H1 (cell line): ENCODE results near the gene ZNF317. TPM values are rescaled to one million over a fixed set of nuclear protein-coding genes. Genes with fewer than 3 reads are reported as not detected.

ENCODE experiments used
- CTCF ChIA-PET: fragments of 300-600 bp; sonication (Branson Sonifier 250); formaldehyde crosslinking; loops from one replicate; lab custom pipeline; 2021; ENCODE audit not compliant: partially characterized antibody; lab: Charles Lee
- POLR2A ChIA-PET: fragments of 300-600 bp; sonication (Branson Sonifier 250); formaldehyde crosslinking; loops from one replicate; lab custom pipeline; 2021; ENCODE audit warnings: inconsistent platforms; ENCODE audit not compliant: partially characterized antibody; lab: Charles Lee
- DNase-seq, 2 experiments: peaks; one replicate each; pipeline versions ENCODE4 v3.0.0 to v3.0.0-alpha.2; 2010 to 2022; ENCODE audit warnings: low spot score in 2 of 2, low read depth in 1 of 2, mixed read lengths in 1 of 2
- FAIRE-seq: peaks from 2 replicates; lab custom pipeline; 2011; peaks lifted over from hg19 to GRCh38; lab: Jason Lieb, UNC
- H2AFZ ChIP-seq: 2 replicates; pipeline ENCODE4 v1.8.1; 2012; ENCODE audit warnings: low read length, inconsistent platforms
- H2AK5ac ChIP-seq: 2 replicates; pipeline ENCODE4 v1.6.1; 2013; ENCODE audit warnings: low read depth, low read length
- H2BK120ac ChIP-seq: replicated peaks from 2 replicates; pipeline ENCODE3; 2013; ENCODE audit warnings: low read depth, low read length, inconsistent platforms
- H2BK12ac ChIP-seq: 2 replicates; pipeline ENCODE4 v1.6.1; 2013; ENCODE audit warnings: low read depth, low read length
- H2BK15ac ChIP-seq: 2 replicates; pipeline ENCODE4 v1.6.1; 2013; ENCODE audit warnings: low read length
- H2BK20ac ChIP-seq: 2 replicates; pipeline ENCODE4 v1.6.1; 2013; ENCODE audit warnings: low read length
- H2BK5ac ChIP-seq: 2 replicates; pipeline ENCODE4 v1.6.1; 2013; ENCODE audit warnings: low read depth, low read length
- H3K14ac ChIP-seq: 2 replicates; pipeline ENCODE4 v1.6.1; 2013; ENCODE audit warnings: inconsistent platforms; ENCODE audit not compliant: insufficient read length
- H3K18ac ChIP-seq: 2 replicates; pipeline ENCODE4 v1.6.1; 2013; ENCODE audit warnings: low read length; ENCODE audit errors: extremely low read depth
- H3K23ac ChIP-seq: 2 replicates; pipeline ENCODE4 v1.6.1; 2013; ENCODE audit warnings: inconsistent platforms; ENCODE audit not compliant: insufficient read length
- H3K23me2 ChIP-seq: 2 replicates; pipeline ENCODE4 v1.6.1; 2013; ENCODE audit warnings: low read depth, low read length
- H3K27ac ChIP-seq: 2 replicates; pipeline ENCODE4 v1.6.1; 2011; ENCODE audit warnings: low read depth, low read length, inconsistent platforms
- H3K27me3 ChIP-seq, 4 experiments: replicated peaks in 1 of 4; 1 replicate in 1 of 4; 2 replicates in 3 of 4; pipeline versions ENCODE4 v1.6.1 to v1.8.1; 2011 to 2013; ENCODE audit warnings: low read length in 3 of 4, mild to moderate bottlenecking in 3 of 4, inconsistent platforms in 2 of 4, mixed read lengths in 2 of 4, moderate library complexity in 1 of 4; ENCODE audit not compliant: control insufficient read depth in 3 of 4, insufficient read depth in 3 of 4; ENCODE audit errors: extremely low read depth in 1 of 4
- H3K36me3 ChIP-seq, 4 experiments: 2 replicates each; pipeline versions ENCODE4 v1.6.1 to v1.8.1; 2011 to 2013; ENCODE audit warnings: mild to moderate bottlenecking in 4 of 4, low read length in 3 of 4, moderate library complexity in 2 of 4, control low read depth in 1 of 4, inconsistent platforms in 1 of 4; ENCODE audit not compliant: insufficient read depth in 4 of 4, control insufficient read depth in 2 of 4
- H3K4ac ChIP-seq: replicated peaks from 2 replicates; pipeline ENCODE3; 2013; ENCODE audit warnings: low read length, low read depth, mixed read lengths, inconsistent platforms; ENCODE audit not compliant: insufficient read length
- H3K4me1 ChIP-seq, 4 experiments: replicated peaks in 1 of 4; 1 replicate in 1 of 4; 2 replicates in 3 of 4; pipeline versions ENCODE4 v1.6.1 to v1.8.1; 2011 to 2013; ENCODE audit warnings: low read length in 3 of 4, inconsistent platforms in 2 of 4, mixed read lengths in 1 of 4; ENCODE audit not compliant: insufficient read depth in 4 of 4, control insufficient read depth in 3 of 4
- H3K4me2 ChIP-seq, 2 experiments: 2 replicates each; pipeline versions ENCODE4 v1.6.1 to v1.8.1; 2011 to 2013; ENCODE audit warnings: low read depth in 2 of 2, low read length in 2 of 2, control low read depth in 1 of 2, inconsistent platforms in 1 of 2, mild to moderate bottlenecking in 1 of 2; ENCODE audit not compliant: insufficient read depth in 1 of 2
- H3K4me3 ChIP-seq, 4 experiments: fragments of 200-600, 300-600 bp in 1 of 4; sonication (generic), shearing (Covaris generic), sonication (Bioruptor Twin) in 1 of 4; 2 replicates each; pipeline versions ENCODE4 v1.5.1 to v1.8.1; 2011 to 2016; ENCODE audit warnings: low read length in 4 of 4, low read depth in 3 of 4, control low read depth in 2 of 4, inconsistent platforms in 2 of 4, mild to moderate bottlenecking in 2 of 4, mixed read lengths in 1 of 4, moderate library complexity in 1 of 4; ENCODE audit not compliant: insufficient read depth in 2 of 4; ENCODE audit errors: extremely low read depth in 1 of 4
- H3K56ac ChIP-seq: replicated peaks from 2 replicates; pipeline ENCODE3; 2013; ENCODE audit warnings: low read depth, mild to moderate bottlenecking, mixed read lengths, low read length, inconsistent platforms; ENCODE audit not compliant: insufficient read length
- H3K79me1 ChIP-seq: 2 replicates; pipeline ENCODE4 v1.6.1; 2013; ENCODE audit warnings: low read depth, low read length, control low read depth
- H3K79me2 ChIP-seq, 2 experiments: 2 replicates each; pipeline versions ENCODE4 v1.6.1 to v1.8.1; 2012 to 2013; ENCODE audit warnings: low read length in 2 of 2, mild to moderate bottlenecking in 2 of 2, inconsistent platforms in 1 of 2; ENCODE audit not compliant: insufficient read depth in 2 of 2, control insufficient read depth in 1 of 2
- H3K9ac ChIP-seq, 4 experiments: replicated peaks in 1 of 4; 1 replicate in 1 of 4; 2 replicates in 3 of 4; pipeline versions ENCODE4 v1.6.1 to v1.8.1; 2011 to 2013; ENCODE audit warnings: low read depth in 3 of 4, low read length in 3 of 4, control low read depth in 2 of 4, mild to moderate bottlenecking in 2 of 4, moderate library complexity in 2 of 4, inconsistent platforms in 1 of 4; ENCODE audit errors: extremely low read depth in 1 of 4
- H3K9me3 ChIP-seq, 2 experiments: 2 replicates each; pipeline versions ENCODE4 v1.6.1 to v1.8.1; 2012 to 2013; ENCODE audit warnings: mild to moderate bottlenecking in 2 of 2, moderate library complexity in 2 of 2, control low read depth in 1 of 2, inconsistent platforms in 1 of 2, low read depth in 1 of 2, low read length in 1 of 2, mixed read lengths in 1 of 2; ENCODE audit not compliant: insufficient read depth in 2 of 2
- H4K20me1 ChIP-seq, 2 experiments: replicated peaks in 1 of 2; 2 replicates each; pipeline versions ENCODE3 to v1.8.1; 2011 to 2013; ENCODE audit warnings: inconsistent platforms in 2 of 2, low read length in 2 of 2, mild to moderate bottlenecking in 1 of 2; ENCODE audit not compliant: insufficient read depth in 2 of 2, control insufficient read depth in 1 of 2
- H4K5ac ChIP-seq: 2 replicates; pipeline ENCODE4 v1.6.1; 2013; ENCODE audit warnings: low read length, low read depth, mixed read lengths, inconsistent platforms; ENCODE audit not compliant: insufficient read length
- H4K8ac ChIP-seq: 2 replicates; pipeline ENCODE4 v1.8.0; 2013; ENCODE audit warnings: mild to moderate bottlenecking, moderate library complexity, low read length, inconsistent platforms; ENCODE audit not compliant: insufficient read depth; ENCODE audit errors: extremely low read depth
- H4K91ac ChIP-seq: replicated peaks from 2 replicates; pipeline ENCODE3; 2013; ENCODE audit warnings: low read length, mixed read lengths, inconsistent platforms; ENCODE audit not compliant: insufficient read length
- ATF2 ChIP-seq: IDR thresholded peaks from 2 replicates; pipeline ENCODE4 v1.6.1; 2012; ENCODE audit warnings: low read length, inconsistent platforms
- GABPA ChIP-seq: IDR thresholded peaks from 2 replicates; pipeline ENCODE4 v1.6.1; 2011; ENCODE audit warnings: mild to moderate bottlenecking, low read length, moderate library complexity, borderline replicate concordance; ENCODE audit not compliant: insufficient read depth
- MAX ChIP-seq: IDR thresholded peaks from 2 replicates; pipeline ENCODE4 v1.6.1; 2012; ENCODE audit warnings: inconsistent platforms
- SAP30 ChIP-seq: fragments of 300-600 bp; sonication (generic); IDR thresholded peaks from 2 replicates; pipeline ENCODE4 v1.7.1; 2012; ENCODE audit warnings: low read length, moderate library complexity, mild to moderate bottlenecking, inconsistent platforms; ENCODE audit not compliant: insufficient read depth, insufficient replicate concordance
- SRF ChIP-seq: IDR thresholded peaks from 2 replicates; pipeline ENCODE4 v1.6.1; 2011; ENCODE audit warnings: mild to moderate bottlenecking, low read depth, low read length, moderate library complexity
- WGBS, 2 experiments: shearing (Covaris generic) in 1 of 2; methylation state at CpG; one replicate each; pipeline versions ENCODE4 v1.1.6 to v1.1.7; 2013 to 2015; ENCODE audit warnings: low lambda C conversion rate in 2 of 2, mixed read lengths in 2 of 2, inconsistent platforms in 1 of 2, low coverage in 1 of 2, missing lambda C conversion rate in 1 of 2; ENCODE audit not compliant: insufficient replicate concordance in 2 of 2, insufficient coverage in 1 of 2, insufficient read length in 1 of 2; ENCODE audit errors: extremely low coverage in 1 of 2, missing lambda C conversion rate in 1 of 2; 5-methylcytosine and 5-hydroxymethylcytosine counted together
- polyA plus RNA-seq, 7 experiments: library from polyadenylated mRNA; depleted of rRNA in 3 of 7; stranded (reverse) in 5 of 7; unstranded in 2 of 7; fragments of >200 nt in 5 of 7; fragments of 200-250 nt in 2 of 7; gene quantifications; 1 replicate in 5 of 7; 2 replicates in 1 of 7; 4 replicates in 1 of 7; pipeline versions ENCODE4 v1.2.1 to v1.2.3, GENCODE V29; 2011 to 2013; ENCODE audit warnings: missing spikeins in 2 of 7, mixed read lengths in 2 of 7
- total RNA-seq: library from RNA; stranded (reverse); fragmentation: NEBNext Ultra II Directional; extraction: Animal tissue kit (Norgen Biotek cat#: 25700); gene quantifications from 2 replicates; pipeline ENCODE4 v1.2.1, GENCODE V29; 2021

Gene ZNF317
- total and polyA plus RNA-seq, 2 of the 8 experiments (the other 6 are each of a cell fraction or from before 2014, with no cell fraction given): 22.6 to 41.5 TPM

GRCh38 chr19:9130965-9131364 lies 9.2 kb upstream of the ZNF317 start:
- no peak overlapping the region for H2BK120ac ChIP-seq
- 91% methylated on average over 1 of the region's 1 CpG; no CpG with 5 or more reads in 1 of the 2 experiments for WGBS, 2 experiments
- H3K27ac ChIP-seq: no peak overlapping the region
- H4K8ac ChIP-seq: no peak overlapping the region
- no peak overlapping the region for H2BK20ac ChIP-seq
- H2BK12ac ChIP-seq: no peak overlapping the region
- no peaks in the 10 kb centered on the region for H3K79me2 ChIP-seq
- H2AK5ac ChIP-seq: no peak overlapping the region
- no peak overlapping the region for H4K91ac ChIP-seq
- H2BK15ac ChIP-seq: no peak overlapping the region
- H3K4me1 ChIP-seq: no peaks in the 10 kb centered on the region
- H2AFZ ChIP-seq: no peak overlapping the region
- H3K23me2 ChIP-seq: no peaks in the 10 kb centered on the region
- H3K9ac ChIP-seq: no peak overlapping the region
- H3K4ac ChIP-seq: no peak overlapping the region
- no peaks in the 10 kb centered on the region for H3K36me3 ChIP-seq
- ChIA-PET POLR2A (no interaction called here), CTCF (no interaction called here)
- H4K20me1 ChIP-seq: no peaks in the 10 kb centered on the region
- H2BK5ac ChIP-seq: no peak overlapping the region
- DNase-seq: no peak
- H3K18ac ChIP-seq: no peak overlapping the region
- H3K4me2 ChIP-seq: no peak overlapping the region
- no peak overlapping the region for H3K14ac ChIP-seq
- H3K23ac ChIP-seq: no peak overlapping the region
- H3K56ac ChIP-seq: no peak overlapping the region
- H4K5ac ChIP-seq: no peak overlapping the region
- H3K79me1 ChIP-seq: no peaks in the 10 kb centered on the region
- peaks cover 19 to 35% of the 10 kb centered on the region in 2 experiments; a peak in 3 of 4 replicates for H3K9me3 ChIP-seq
- no peak for FAIRE-seq
- no peak overlapping the region for H3K4me3 ChIP-seq
- no peaks in the 10 kb centered on the region for H3K27me3 ChIP-seq
- TF ChIP-seq SAP30 (no peak), MAX (no peak), GABPA (no peak), ATF2 (no peak), SRF (no peak)
